IMR-90 (cell line): ENCODE data around the gene IQUB. TPM values are rescaled to one million over a fixed set of nuclear protein-coding genes. Genes with fewer than 3 reads are reported as not detected.

ENCODE experiments used
- ATAC-seq: fragments of 200-7000 bp; cut with Tn5 transposase; 2 replicates; pipeline ENCODE4 v1.9.1; 2020; ENCODE audit warnings: low read depth, mild to moderate bottlenecking, moderate library complexity
- BruUV-seq: library from RNA; stranded (reverse); fragments of 400-500 nt; replicated peaks from 2 replicates; lab custom pipeline; 2021; lab: Mats Ljungman, UMichigan
- CTCF ChIA-PET: fragments of 300-600 bp; formaldehyde crosslinking; extraction: SDS; loops from one replicate; lab custom pipeline; 2021; ENCODE audit warnings: antibody characterized with exemption; lab: Yijun Ruan, JAX
- POLR2A ChIA-PET: fragments of 300-600 bp; sonication (Branson Sonifier 250); formaldehyde crosslinking; loops from one replicate; lab custom pipeline; 2022; ENCODE audit warnings: antibody characterized with exemption; ENCODE audit not compliant: unreplicated experiment; lab: Charles Lee
- DNase-seq: peaks from one replicate; pipeline ENCODE4 v3.0.0; 2013
- H2AFZ ChIP-seq: replicated peaks from 2 replicates; pipeline ENCODE3; 2013; ENCODE audit warnings: low read length, mild to moderate bottlenecking; ENCODE audit not compliant: poor library complexity
- H2AK5ac ChIP-seq: 2 replicates; pipeline ENCODE4 v1.6.1; 2013; ENCODE audit warnings: low read depth, low read length, inconsistent platforms
- H2AK9ac ChIP-seq: replicated peaks from 2 replicates; pipeline ENCODE3; 2013; ENCODE audit warnings: mild to moderate bottlenecking, low read depth, low read length, moderate library complexity; ENCODE audit not compliant: poor library complexity
- H2BK120ac ChIP-seq: 2 replicates; pipeline ENCODE4 v1.6.1; 2013; ENCODE audit warnings: low read depth, low read length, inconsistent platforms
- H2BK15ac ChIP-seq: 3 replicates; pipeline ENCODE4 v1.6.1; 2013; ENCODE audit warnings: low read depth, low read length, inconsistent platforms
- H2BK20ac ChIP-seq: 2 replicates; pipeline ENCODE4 v1.6.1; 2013; ENCODE audit warnings: low read depth, mild to moderate bottlenecking, inconsistent platforms, low read length, moderate library complexity
- H2BK5ac ChIP-seq: 2 replicates; pipeline ENCODE4 v1.6.1; 2013; ENCODE audit warnings: mild to moderate bottlenecking, low read depth, low read length, inconsistent platforms; ENCODE audit not compliant: poor library complexity, severe bottlenecking
- H3K14ac ChIP-seq: replicated peaks from 2 replicates; pipeline ENCODE4 v1.6.1; 2013; ENCODE audit warnings: low read depth, low read length, inconsistent platforms
- H3K18ac ChIP-seq: 2 replicates; pipeline ENCODE4 v1.6.1; 2013; ENCODE audit warnings: low read depth, low read length, control low read depth
- H3K23ac ChIP-seq: 2 replicates; pipeline ENCODE4 v1.6.1; 2013; ENCODE audit warnings: low read depth, low read length, inconsistent platforms
- H3K27ac ChIP-seq: 2 replicates; pipeline ENCODE4 v1.5.1; 2013; ENCODE audit warnings: mild to moderate bottlenecking, control low read depth, low read length; ENCODE audit not compliant: insufficient read depth
- H3K27me3 ChIP-seq: 2 replicates; pipeline ENCODE4 v1.6.1; 2013; ENCODE audit warnings: low read length; ENCODE audit not compliant: control insufficient read depth, insufficient read depth
- H3K36me3 ChIP-seq: 2 replicates; pipeline ENCODE4 v1.6.1; 2013; ENCODE audit warnings: low read length, mixed read lengths; ENCODE audit not compliant: control insufficient read depth, insufficient read depth
- H3K4ac ChIP-seq: 2 replicates; pipeline ENCODE4 v1.6.1; 2013; ENCODE audit warnings: low read depth, low read length, inconsistent platforms
- H3K4me1 ChIP-seq: 2 replicates; pipeline ENCODE4 v1.6.1; 2013; ENCODE audit warnings: low read length, mixed read lengths; ENCODE audit not compliant: control insufficient read depth, insufficient read depth
- H3K4me2 ChIP-seq: 2 replicates; pipeline ENCODE4 v1.6.1; 2013; ENCODE audit warnings: low read depth, mild to moderate bottlenecking, control low read depth, low read length, moderate library complexity
- H3K4me3 ChIP-seq: 2 replicates; pipeline ENCODE4 v1.5.1; 2013; ENCODE audit warnings: low read depth, mild to moderate bottlenecking, control low read depth, low read length, moderate library complexity; ENCODE audit not compliant: insufficient read depth
- H3K56ac ChIP-seq: 2 replicates; pipeline ENCODE4 v1.6.1; 2013; ENCODE audit warnings: low read length, inconsistent platforms; ENCODE audit not compliant: insufficient read depth; ENCODE audit errors: extremely low read depth
- H3K79me1 ChIP-seq, 2 experiments: 2 replicates each; pipeline ENCODE4 v1.6.1; 2013; ENCODE audit warnings: low read length in 2 of 2, inconsistent platforms in 1 of 2, low read depth in 1 of 2
- H3K9ac ChIP-seq: 2 replicates; pipeline ENCODE4 v1.6.1; 2013; ENCODE audit warnings: low read depth, low read length, control low read depth
- H3K9me1 ChIP-seq: 2 replicates; pipeline ENCODE4 v1.6.1; 2013; ENCODE audit warnings: low read length, inconsistent platforms; ENCODE audit not compliant: insufficient read depth
- H3K9me3 ChIP-seq: 2 replicates; pipeline ENCODE4 v1.6.1; 2013; ENCODE audit warnings: low read length; ENCODE audit not compliant: control insufficient read depth, insufficient read depth
- H4K20me1 ChIP-seq: 2 replicates; pipeline ENCODE4 v1.6.1; 2013; ENCODE audit warnings: low read length, inconsistent platforms; ENCODE audit not compliant: insufficient read depth
- H4K5ac ChIP-seq: 2 replicates; pipeline ENCODE4 v1.6.1; 2013; ENCODE audit warnings: mild to moderate bottlenecking, low read depth, low read length, control low read depth
- H4K8ac ChIP-seq, 2 experiments: 2 replicates each; pipeline ENCODE4 v1.6.1; 2013; ENCODE audit warnings: low read depth in 2 of 2, low read length in 2 of 2, control low read depth in 1 of 2, inconsistent platforms in 1 of 2
- H4K91ac ChIP-seq: 2 replicates; pipeline ENCODE4 v1.6.1; 2013; ENCODE audit warnings: low read depth, low read length, inconsistent platforms; ENCODE audit not compliant: insufficient read depth
- BHLHE40 ChIP-seq: fragments of 150-350 bp; IDR thresholded peaks from 2 replicates; pipeline ENCODE4 v1.6.1; 2016; ENCODE audit warnings: mild to moderate bottlenecking, low read depth, low read length
- NFE2L2 ChIP-seq: fragments of 150-350 bp; IDR thresholded peaks from 2 replicates; pipeline ENCODE4 v1.6.1; 2016; ENCODE audit warnings: low read depth, mild to moderate bottlenecking, low read length
- RCOR1 ChIP-seq: IDR thresholded peaks from 2 replicates; pipeline ENCODE4 v1.6.1; 2012; ENCODE audit warnings: mild to moderate bottlenecking, low read length, improper control_type of control experiment; ENCODE audit not compliant: insufficient replicate concordance
- WGBS, 2 experiments: methylation state at CpG; one replicate each; pipeline versions ENCODE4 v1.1.5 to v1.1.7; 2013; ENCODE audit warnings: missing lambda C conversion rate in 2 of 2; ENCODE audit not compliant: insufficient read length in 1 of 2; ENCODE audit errors: extremely low coverage in 2 of 2; 5-methylcytosine and 5-hydroxymethylcytosine counted together
- dilution Hi-C: fragments of 300-500 bp; cut with HindIII; formaldehyde crosslinking; loops from one replicate; pipeline ENCODE4 v1.14.3; 2018; ENCODE audit warnings: low sequenced_read_pairs; ENCODE audit not compliant: unreplicated experiment
- in situ Hi-C: fragments of 300-500 bp; cut with MboI; formaldehyde crosslinking; loops from 3 replicates; pipeline ENCODE4 v1.14.3; 2019; ENCODE audit warnings: low sequenced_read_pairs, inconsistent platforms, mixed read lengths
- intact Hi-C: fragments of 100-400 bp; cut with micrococcal nuclease; formaldehyde crosslinking; loops from 2 replicates; pipeline ENCODE4 v1.10.0; 2022
- polyA plus RNA-seq, 3 experiments: library from polyadenylated mRNA; depleted of rRNA; stranded (reverse); fragments of >200 nt; gene quantifications; 2 replicates each; pipeline ENCODE4 v1.2.3, GENCODE V29; 2012; ENCODE audit warnings: low replicate concordance in 1 of 3
- total RNA-seq: library from RNA; depleted of rRNA; stranded (reverse); fragments of >200 nt; gene quantifications from 2 replicates; pipeline ENCODE4 v1.2.3, GENCODE V29; 2012

IQUB gene
- total and polyA plus RNA-seq, 2 of the 4 experiments (the other 2 are of a cell fraction) = 0.05 to 0.18 TPM

DNA sequence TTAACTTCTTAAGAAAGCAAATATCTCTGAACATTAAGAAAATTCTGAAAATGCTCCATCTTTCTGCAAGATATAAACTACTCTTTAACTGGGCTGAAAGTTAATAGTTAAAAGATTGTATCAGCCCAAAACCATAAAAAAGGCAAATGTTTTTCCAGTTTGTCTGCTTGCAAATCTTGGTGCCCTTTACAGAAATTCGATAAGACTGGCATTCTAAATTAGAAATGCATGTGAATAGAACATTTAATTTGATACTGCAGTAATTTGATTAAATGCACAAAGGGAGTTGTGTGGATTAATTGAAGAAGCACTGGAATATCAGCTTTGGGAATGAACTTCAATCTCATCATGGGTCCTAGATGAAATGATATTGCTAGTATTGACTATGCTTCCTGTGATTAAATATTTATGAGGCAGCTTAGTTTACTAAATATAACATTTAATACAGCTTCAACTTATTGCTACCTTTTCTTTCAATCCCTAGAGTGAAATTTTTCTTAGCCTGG, 78.4 kb downstream of the IQUB start:
- Histone ChIP-seq H4K5ac (no peak overlapping the region), H3K9me1 (no peaks in the 10 kb centered on the region), H3K23ac (no peak overlapping the region), H4K91ac (no peak overlapping the region), H3K4me3 (no peak overlapping the region), H3K4me2 (no peak overlapping the region), H2BK15ac (no peak overlapping the region), H3K79me1 (no peaks in the 10 kb centered on the region), H3K14ac (no peak overlapping the region), H4K20me1 (no peaks in the 10 kb centered on the region), H3K56ac (no peak overlapping the region), H3K9me3 (no peaks in the 10 kb centered on the region), H3K27me3 (no peaks in the 10 kb centered on the region), H3K36me3 (no peaks in the 10 kb centered on the region), H3K27ac (no peak overlapping the region), H2AK9ac (no peak overlapping the region), H3K4me1 (no peaks in the 10 kb centered on the region), H2AFZ (no peak overlapping the region), H3K4ac (no peak overlapping the region), H2BK20ac (no peak overlapping the region), H2AK5ac (no peak overlapping the region), H2BK5ac (no peak overlapping the region), H3K9ac (no peak overlapping the region), H4K8ac (no peak overlapping the region), H3K18ac (no peak overlapping the region), H2BK120ac (no peak overlapping the region)
- in situ Hi-C loops (no loop called here), dilution Hi-C loops (no loop called here), intact Hi-C loops (no loop called here)
- 0% methylated on average over 1 of the region's 1 CpG; no CpG with 5 or more reads in 1 of the 2 experiments for WGBS, 2 experiments
- CTCF ChIA-PET = no interaction called here
- DNase-seq = no peak
- POLR2A ChIA-PET = no interaction called here
- ATAC-seq = no peak
- BruUV-seq = no TSS peak
- no peak for TF ChIP-seq BHLHE40
- no peak for TF ChIP-seq RCOR1
- no peak for TF ChIP-seq NFE2L2
